ENCODE results near the gene PLEKHM2.
"Not testable (repeated sequence)": the region's sequence is repeated elsewhere in the genome, so short reads cannot be mapped to it uniquely, and the experiment has no call there.

Gene PLEKHM2

GRCh38 chr1:15696956-15697521 is 12.9 kb downstream of the PLEKHM2 start:
- Histone ChIP-seq H3K79me2 (peaks cover 19% of the 10 kb centered on the region), H3K36me3 (ENCODE audit: control insufficient read depth, insufficient read depth, low read length) (no peaks in the 10 kb centered on the region), H3K9me3 (ENCODE audit: control insufficient read depth, low read length) (no peaks in the 10 kb centered on the region), H3K4me3 (ENCODE audit: low read depth, low read length) (no peak overlapping the region), H3K27ac (no peak overlapping the region), H2AFZ (no peak overlapping the region), H3K27me3 (ENCODE audit: control insufficient read depth, insufficient read depth, low read length) (no peaks in the 10 kb centered on the region), H3K4me2 (ENCODE audit: low read length) (no peak overlapping the region), H3K4me1 (no peaks in the 10 kb centered on the region), H3K9ac (no peak overlapping the region)
- no peak for TF ChIP-seq CTCF (IDR thresholded peaks at IDR 0.05)

- H2AFZ ChIP-seq = no peak overlapping the region
- H3K79me2 ChIP-seq = peaks cover 14% of the 10 kb centered on the region
- H3K9me3 ChIP-seq (ENCODE audit: control insufficient read depth, low read length) = no peaks in the 10 kb centered on the region
- no peak overlapping the region for H3K4me3 ChIP-seq (ENCODE audit: low read depth, low read length)
- no peaks in the 10 kb centered on the region for H3K36me3 ChIP-seq (ENCODE audit: control insufficient read depth, insufficient read depth, low read length)
- no peak overlapping the region for H3K9ac ChIP-seq
- no peaks in the 10 kb centered on the region for H3K27me3 ChIP-seq (ENCODE audit: control insufficient read depth, insufficient read depth, low read length)
- TF ChIP-seq CTCF (IDR thresholded peaks at IDR 0.05) = no peak
- no peak overlapping the region for H3K4me2 ChIP-seq (ENCODE audit: low read length)
- no peaks in the 10 kb centered on the region for H3K4me1 ChIP-seq
- H3K27ac ChIP-seq = no peak overlapping the region
These were observed 14.1 kb downstream of the PLEKHM2 start for GRCh38 chr1:15698201-15698600.

- not testable (repeated sequence) for H3K27me3 ChIP-seq (ENCODE audit: control insufficient read depth, insufficient read depth, low read length); H2AFZ ChIP-seq; H3K27ac ChIP-seq; H3K9me3 ChIP-seq (ENCODE audit: control insufficient read depth, low read length); H3K9ac ChIP-seq; H3K4me2 ChIP-seq (ENCODE audit: low read length); H3K4me1 ChIP-seq; H3K36me3 ChIP-seq (ENCODE audit: control insufficient read depth, insufficient read depth, low read length); H3K4me3 ChIP-seq (ENCODE audit: low read depth, low read length)
- H3K79me2 ChIP-seq = peaks cover 12% of the 10 kb centered on the region
These were observed 15.2 kb downstream of the PLEKHM2 start for GRCh38 chr1:15699321-15699720.

GRCh38 chr1:15700508-15700907 is 16.4 kb downstream of the PLEKHM2 start:
- no peak for TF ChIP-seq CTCF (IDR thresholded peaks at IDR 0.05)
- Histone ChIP-seq H3K79me2 (peaks cover 13% of the 10 kb centered on the region), H3K4me1 (no peaks in the 10 kb centered on the region), H3K27me3 (ENCODE audit: control insufficient read depth, insufficient read depth, low read length) (no peaks in the 10 kb centered on the region), H3K27ac (no peak overlapping the region), H3K9ac (no peak overlapping the region), H3K4me3 (ENCODE audit: low read depth, low read length) (no peak overlapping the region), H3K36me3 (ENCODE audit: control insufficient read depth, insufficient read depth, low read length) (no peaks in the 10 kb centered on the region), H2AFZ (no peak overlapping the region), H3K4me2 (ENCODE audit: low read length) (no peak overlapping the region), H3K9me3 (ENCODE audit: control insufficient read depth, low read length) (no peaks in the 10 kb centered on the region)

GRCh38 chr1:15701784-15702183 is 17.7 kb downstream of the PLEKHM2 start:
- Histone ChIP-seq H3K4me3 (ENCODE audit: low read depth, low read length) (no peak overlapping the region), H3K79me2 (peaks cover 22% of the 10 kb centered on the region), H3K9me3 (ENCODE audit: control insufficient read depth, low read length) (no peaks in the 10 kb centered on the region), H3K36me3 (ENCODE audit: control insufficient read depth, insufficient read depth, low read length) (no peaks in the 10 kb centered on the region), H3K27ac (no peak overlapping the region), H3K27me3 (ENCODE audit: control insufficient read depth, insufficient read depth, low read length) (no peaks in the 10 kb centered on the region), H3K4me2 (ENCODE audit: low read length) (no peak overlapping the region), H3K9ac (no peak overlapping the region), H2AFZ (no peak overlapping the region), H3K4me1 (no peaks in the 10 kb centered on the region)
- TF ChIP-seq CTCF (IDR thresholded peaks at IDR 0.05) = no peak
